Thyroid gland (tissue), 4 donors: Measurements from ENCODE around the gene CSTF3.

ENCODE experiments used
- CTCF ChIP-seq, 6 experiments: fragments of 200-600 bp in 3 of 6; fragments of 450-650 bp in 3 of 6; sonication (generic) in 3 of 6; IDR thresholded peaks; one replicate each; pipeline ENCODE4 v1.5.1; 2016 to 2019; ENCODE audit warnings: antibody characterized with exemption in 6 of 6, mild to moderate bottlenecking in 2 of 6, inconsistent platforms in 1 of 6, moderate library complexity in 1 of 6
- POLR2A ChIP-seq, 2 donors: fragments of 450-650 bp; IDR thresholded peaks; one replicate each; pipeline ENCODE4 v1.6.1; 2017; ENCODE audit warnings: antibody characterized with exemption in 2 of 2, mild to moderate bottlenecking in 2 of 2, moderate library complexity in 1 of 2

GRCh38 chr11:33147559-33147958, 13.7 kb downstream of the CSTF3 start:
- TF ChIP-seq CTCF (IDR thresholded peaks at IDR 0.05) = no peak
- no peak for TF ChIP-seq POLR2A (IDR thresholded peaks at IDR 0.05)
